ENCODE results near the gene HLA-F.

HLA-F gene

GRCh38 chr6:29705389-29706231 is 17.6 kb upstream of the HLA-F start:
- no peak overlapping the region for H3K4me3 ChIP-seq (ENCODE audit: control insufficient read depth, low read depth, low read length)
- peak; percentile 66 for TF ChIP-seq CTCF (conservative IDR thresholded peaks at IDR 0.05; ENCODE audit: control insufficient read depth, insufficient read depth, low read depth, low read length)
- DNase-seq (ENCODE audit: low read depth), result peak; percentile 56

GRCh38 chr6:29708432-29709179 is 14.6 kb upstream of the HLA-F start:
- no peak for DNase-seq (ENCODE audit: low read depth)
- no peak overlapping the region for H3K4me3 ChIP-seq (ENCODE audit: control insufficient read depth, low read depth, low read length)
- no peak for TF ChIP-seq CTCF (conservative IDR thresholded peaks at IDR 0.05; ENCODE audit: control insufficient read depth, insufficient read depth, low read depth, low read length)

GRCh38 chr6:29709188-29709587 is 14.0 kb upstream of the HLA-F start:
- no peak overlapping the region for H3K4me3 ChIP-seq (ENCODE audit: control insufficient read depth, low read depth, low read length)
- DNase-seq (ENCODE audit: low read depth), result no peak
- TF ChIP-seq CTCF (conservative IDR thresholded peaks at IDR 0.05; ENCODE audit: control insufficient read depth, insufficient read depth, low read depth, low read length), result no peak

- no peak for DNase-seq (ENCODE audit: low read depth)
- H3K4me3 ChIP-seq (ENCODE audit: control insufficient read depth, low read depth, low read length), result no peak overlapping the region
- TF ChIP-seq CTCF (conservative IDR thresholded peaks at IDR 0.05; ENCODE audit: control insufficient read depth, insufficient read depth, low read depth, low read length), result no peak
Measured at GRCh38 chr6:29710281-29710941, 12.8 kb upstream of the HLA-F start.

- TF ChIP-seq CTCF (conservative IDR thresholded peaks at IDR 0.05; ENCODE audit: control insufficient read depth, insufficient read depth, low read depth, low read length), result no peak
- no peak overlapping the region for H3K4me3 ChIP-seq (ENCODE audit: control insufficient read depth, low read depth, low read length)
- no peak for DNase-seq (ENCODE audit: low read depth)
Measured at GRCh38 chr6:29720863-29721262, 2.4 kb upstream of the HLA-F start.

- peak overlapping the region; percentile 53 for H3K4me3 ChIP-seq (ENCODE audit: control insufficient read depth, low read depth, low read length)
- DNase-seq (ENCODE audit: low read depth), result no peak
- TF ChIP-seq CTCF (conservative IDR thresholded peaks at IDR 0.05; ENCODE audit: control insufficient read depth, insufficient read depth, low read depth, low read length), result no peak
Measured at GRCh38 chr6:29723666-29724588, 693 bp downstream of the HLA-F start.
